Stomach (tissue), 4 donors: Measurements from ENCODE around the gene NID2.

Experiments
- CTCF ChIP-seq, 7 experiments: fragments of 450-650 bp in 4 of 7; fragments of 200-600 bp in 3 of 7; sonication (generic) in 3 of 7; IDR thresholded peaks; one replicate each; pipeline ENCODE4 v1.5.1; 2016 to 2019; ENCODE audit warnings: antibody characterized with exemption in 7 of 7, control low read depth in 2 of 7, mild to moderate bottlenecking in 1 of 7
- POLR2A ChIP-seq, 4 donors: fragments of 450-650 bp; IDR thresholded peaks; one replicate each; pipeline ENCODE4 v1.6.1; 2016; ENCODE audit warnings: antibody characterized with exemption in 4 of 4, control low read depth in 2 of 4, mild to moderate bottlenecking in 1 of 4, moderate library complexity in 1 of 4
- POLR2AphosphoS5 ChIP-seq, 3 donors: sonication (generic); formaldehyde crosslinking; IDR thresholded peaks; one replicate each; pipeline ENCODE4 v1.6.1; 2016; ENCODE audit warnings: antibody characterized with exemption in 3 of 3

GRCh38 chr14:52080158-52080800 is 11.4 kb upstream of the NID2 start:
- no peak for TF ChIP-seq CTCF (IDR thresholded peaks at IDR 0.05)
- TF ChIP-seq POLR2A (IDR thresholded peaks at IDR 0.05) = no peak
- TF ChIP-seq POLR2AphosphoS5 (IDR thresholded peaks at IDR 0.05) = no peak
